ENCODE data around the gene SMAD6.

- TF ChIP-seq GATA2 (IDR thresholded peaks at IDR 0.05; ENCODE audit: low read depth, low read length) (no peak), GATA3 (IDR thresholded peaks at IDR 0.05; ENCODE audit: low read depth, low read length) (no peak)
Measured at GRCh38 chr15:66718220-66718988, 16.4 kb downstream of the SMAD6 start.
